ENCODE measurements around the gene SIRPD.

DNA sequence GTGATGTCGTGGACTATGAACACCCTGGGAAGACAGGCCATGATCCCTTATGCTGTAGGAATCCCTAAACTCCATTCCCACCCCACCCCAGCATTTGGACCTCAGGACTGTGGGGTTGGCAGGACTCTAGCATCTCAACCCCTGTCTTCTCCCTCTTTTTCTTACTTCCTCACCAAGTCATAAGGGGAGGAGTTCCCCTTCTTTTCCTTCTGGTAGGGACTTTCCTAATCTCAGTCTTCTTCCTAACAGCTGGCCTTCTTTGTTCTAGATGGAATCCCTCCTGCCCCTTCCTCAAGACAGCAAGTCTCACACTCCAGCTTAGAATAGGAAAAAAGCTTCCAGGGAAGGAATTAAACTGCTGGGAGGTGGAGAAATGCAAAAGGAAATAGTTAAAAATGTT is 64.0 kb downstream of the SIRPD start:
- TF ChIP-seq, protein P1, sequence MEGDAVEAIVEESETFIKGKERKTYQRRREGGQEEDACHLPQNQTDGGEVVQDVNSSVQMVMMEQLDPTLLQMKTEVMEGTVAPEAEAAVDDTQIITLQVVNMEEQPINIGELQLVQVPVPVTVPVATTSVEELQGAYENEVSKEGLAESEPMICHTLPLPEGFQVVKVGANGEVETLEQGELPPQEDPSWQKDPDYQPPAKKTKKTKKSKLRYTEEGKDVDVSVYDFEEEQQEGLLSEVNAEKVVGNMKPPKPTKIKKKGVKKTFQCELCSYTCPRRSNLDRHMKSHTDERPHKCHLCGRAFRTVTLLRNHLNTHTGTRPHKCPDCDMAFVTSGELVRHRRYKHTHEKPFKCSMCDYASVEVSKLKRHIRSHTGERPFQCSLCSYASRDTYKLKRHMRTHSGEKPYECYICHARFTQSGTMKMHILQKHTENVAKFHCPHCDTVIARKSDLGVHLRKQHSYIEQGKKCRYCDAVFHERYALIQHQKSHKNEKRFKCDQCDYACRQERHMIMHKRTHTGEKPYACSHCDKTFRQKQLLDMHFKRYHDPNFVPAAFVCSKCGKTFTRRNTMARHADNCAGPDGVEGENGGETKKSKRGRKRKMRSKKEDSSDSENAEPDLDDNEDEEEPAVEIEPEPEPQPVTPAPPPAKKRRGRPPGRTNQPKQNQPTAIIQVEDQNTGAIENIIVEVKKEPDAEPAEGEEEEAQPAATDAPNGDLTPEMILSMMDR (IDR thresholded peaks at IDR 0.05) = no peak
- no peak for TF ChIP-seq POLR2A (IDR thresholded peaks at IDR 0.05)
